HG03558 (cell line): ENCODE data around the gene CLIP2.
"Not testable (repeated sequence)": the region's sequence is repeated elsewhere in the genome, so short reads cannot be mapped to it uniquely, and the experiment has no call there.

Experiments
- ATAC-seq: cut with Tn5 transposase; IDR thresholded peaks from one replicate; pipeline ENCODE4 v1.9.1; 2021; ENCODE audit warnings: moderate number of reproducible peaks; ENCODE audit not compliant: unreplicated experiment; ENCODE audit errors: extremely low read depth

Gene CLIP2

GRCh38 chr7:74420006-74420405, 130.8 kb downstream of the CLIP2 start:
- no peak for ATAC-seq

GRCh38 chr7:74424291-74424880, 135.2 kb downstream of the CLIP2 start:
- no peak for ATAC-seq

GRCh38 chr7:74428023-74428422, 138.8 kb downstream of the CLIP2 start:
- ATAC-seq = no peak

GRCh38 chr7:74429153-74429747, 140.0 kb downstream of the CLIP2 start:
- ATAC-seq = no peak

- not testable (repeated sequence) for ATAC-seq
Measured at GRCh38 chr7:74430409-74430808, 141.2 kb downstream of the CLIP2 start.

GRCh38 chr7:74430961-74431466, 141.8 kb downstream of the CLIP2 start:
- no peak for ATAC-seq

GRCh38 chr7:74437291-74437571, 148.0 kb downstream of the CLIP2 start:
- ATAC-seq = not testable (repeated sequence)

- no peak for ATAC-seq
Measured at GRCh38 chr7:74438327-74438726, 149.1 kb downstream of the CLIP2 start.

GRCh38 chr7:74439541-74439940, 150.3 kb downstream of the CLIP2 start:
- ATAC-seq = no peak

- ATAC-seq = not testable (repeated sequence)
Measured at GRCh38 chr7:74440143-74440542, 150.9 kb downstream of the CLIP2 start.

GRCh38 chr7:74441801-74442200, 152.6 kb downstream of the CLIP2 start:
- ATAC-seq = no peak

GRCh38 chr7:74443543-74444247, 154.5 kb downstream of the CLIP2 start:
- ATAC-seq = no peak

GRCh38 chr7:74449144-74449543, 159.9 kb downstream of the CLIP2 start:
- ATAC-seq = no peak

GRCh38 chr7:74449809-74450397, 160.7 kb downstream of the CLIP2 start:
- ATAC-seq = no peak

GRCh38 chr7:74452748-74453321, 163.6 kb downstream of the CLIP2 start:
- ATAC-seq = no peak

GRCh38 chr7:74453322-74454011, 164.3 kb downstream of the CLIP2 start, which contains the start of gene GTF2IRD1:
Gene GTF2IRD1 (plus strand): TSS chr7:74453906. CDS start chr7:74508081, 54,175 bp downstream.
- no peak for ATAC-seq

- ATAC-seq = no peak
Measured at GRCh38 chr7:74454021-74454924, 165.1 kb downstream of the CLIP2 start.

- no peak for ATAC-seq
Measured at GRCh38 chr7:74454925-74455288, 165.7 kb downstream of the CLIP2 start.

- ATAC-seq = no peak
Measured at GRCh38 chr7:74455291-74455804, 166.1 kb downstream of the CLIP2 start.
